Omental fat pad (tissue), 4 donors: ENCODE results near the gene NBAS. TPM values are rescaled to one million over a fixed set of nuclear protein-coding genes. Genes with fewer than 3 reads are reported as not detected.
"Not testable (repeated sequence)": the region's sequence is repeated elsewhere in the genome, so short reads cannot be mapped to it uniquely, and the experiment has no call there.

ENCODE experiments used
- ATAC-seq: fragments of 150-250 bp; one replicate; pipeline ENCODE4 v1.9.1; 2016; ENCODE audit warnings: mild to moderate bottlenecking, moderate library complexity; ENCODE audit not compliant: low FRiP score
- DNase-seq: peaks from one replicate; pipeline ENCODE4 v3.0.0-alpha.2; 2019; ENCODE audit warnings: low spot score
- CTCF ChIP-seq, 3 donors: fragments of 450-650 bp; IDR thresholded peaks; one replicate each; pipeline ENCODE4 v1.5.1; 2016 to 2017; ENCODE audit warnings: antibody characterized with exemption in 3 of 3, mild to moderate bottlenecking in 3 of 3, moderate library complexity in 2 of 3
- total RNA-seq, 4 donors: library from RNA; depleted of rRNA; stranded (reverse); fragments of >200 nt; gene quantifications; one replicate each; pipeline ENCODE4 v1.1.0, GENCODE V29; 2016

The NBAS gene
- total RNA-seq, 4 donors from 2014 or later = 29.4 to 57.7 (median 38.2) TPM

DNA sequence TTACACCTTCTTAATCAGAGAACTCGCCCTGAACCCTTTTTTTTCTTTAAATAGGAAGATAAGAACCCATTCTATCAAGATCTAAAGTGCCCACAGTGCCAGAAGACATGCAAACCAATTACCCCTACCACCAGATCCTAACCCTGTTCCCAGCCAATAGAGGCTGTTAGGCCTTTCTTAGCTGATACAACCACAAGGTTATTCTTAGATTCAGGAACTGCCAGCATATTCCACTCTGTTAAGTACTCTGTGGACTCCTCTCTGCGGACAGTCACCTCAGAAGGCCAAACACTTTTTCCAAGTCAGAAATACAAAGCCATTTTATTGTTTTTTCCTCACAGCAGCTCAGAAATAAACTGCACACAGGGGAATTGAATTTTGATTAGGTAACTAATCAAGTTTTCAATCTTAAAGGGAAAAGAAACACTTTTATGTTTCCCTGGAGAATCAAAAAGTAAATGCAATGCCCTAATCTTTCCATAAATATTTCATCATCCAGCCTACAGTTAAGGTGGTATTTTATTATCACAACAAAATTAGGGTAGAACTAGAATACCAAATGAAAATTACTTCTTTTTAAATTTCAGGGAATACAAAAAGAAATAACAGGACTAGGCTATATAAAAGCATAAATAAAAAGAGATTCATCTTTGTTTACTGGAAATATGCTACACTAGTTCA is 111.4 kb downstream of the NBAS start:
- ATAC-seq = no peak
- no peak for DNase-seq
- TF ChIP-seq CTCF (IDR thresholded peaks at IDR 0.05) = no peak

GRCh38 chr2:15448250-15448839 is 112.8 kb downstream of the NBAS start:
- no peak for TF ChIP-seq CTCF (IDR thresholded peaks at IDR 0.05)
- ATAC-seq (no peak), DNase-seq (no peak)

GRCh38 chr2:15447381-15447780 is 113.8 kb downstream of the NBAS start:
- TF ChIP-seq CTCF (IDR thresholded peaks at IDR 0.05) = no peak
- no peak for ATAC-seq
- no peak for DNase-seq

DNA sequence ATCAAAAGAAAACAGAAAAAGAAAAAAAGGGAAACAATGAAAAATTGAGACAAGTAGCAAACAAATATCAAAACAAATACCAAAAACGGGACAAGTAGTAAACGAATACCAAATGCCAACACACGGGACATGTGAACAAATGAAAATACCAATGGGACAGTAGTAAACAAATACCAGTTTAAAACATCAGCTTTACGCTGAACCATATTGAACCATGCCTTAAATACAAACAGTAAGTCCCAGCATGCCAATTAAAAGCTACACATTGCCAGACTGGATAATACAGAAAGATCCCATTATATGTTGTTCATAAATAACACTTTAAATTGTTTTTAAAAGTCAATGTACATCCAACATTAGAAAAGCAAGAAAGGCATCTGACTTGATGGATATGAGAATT is 114.2 kb downstream of the NBAS start:
- no peak for ATAC-seq
- no peak for TF ChIP-seq CTCF (IDR thresholded peaks at IDR 0.05)
- DNase-seq = no peak

GRCh38 chr2:15445891-15446562 is 115.1 kb downstream of the NBAS start:
- DNase-seq (no peak), ATAC-seq (no peak)
- no peak for TF ChIP-seq CTCF (IDR thresholded peaks at IDR 0.05)

- not testable (repeated sequence) for DNase-seq, ATAC-seq
These were observed 121.2 kb downstream of the NBAS start for GRCh38 chr2:15439768-15440524.

GRCh38 chr2:15439366-15439765 is 121.8 kb downstream of the NBAS start:
- DNase-seq, ATAC-seq: not testable (repeated sequence)
